ENCODE measurements around the gene CHGA.

DNA sequence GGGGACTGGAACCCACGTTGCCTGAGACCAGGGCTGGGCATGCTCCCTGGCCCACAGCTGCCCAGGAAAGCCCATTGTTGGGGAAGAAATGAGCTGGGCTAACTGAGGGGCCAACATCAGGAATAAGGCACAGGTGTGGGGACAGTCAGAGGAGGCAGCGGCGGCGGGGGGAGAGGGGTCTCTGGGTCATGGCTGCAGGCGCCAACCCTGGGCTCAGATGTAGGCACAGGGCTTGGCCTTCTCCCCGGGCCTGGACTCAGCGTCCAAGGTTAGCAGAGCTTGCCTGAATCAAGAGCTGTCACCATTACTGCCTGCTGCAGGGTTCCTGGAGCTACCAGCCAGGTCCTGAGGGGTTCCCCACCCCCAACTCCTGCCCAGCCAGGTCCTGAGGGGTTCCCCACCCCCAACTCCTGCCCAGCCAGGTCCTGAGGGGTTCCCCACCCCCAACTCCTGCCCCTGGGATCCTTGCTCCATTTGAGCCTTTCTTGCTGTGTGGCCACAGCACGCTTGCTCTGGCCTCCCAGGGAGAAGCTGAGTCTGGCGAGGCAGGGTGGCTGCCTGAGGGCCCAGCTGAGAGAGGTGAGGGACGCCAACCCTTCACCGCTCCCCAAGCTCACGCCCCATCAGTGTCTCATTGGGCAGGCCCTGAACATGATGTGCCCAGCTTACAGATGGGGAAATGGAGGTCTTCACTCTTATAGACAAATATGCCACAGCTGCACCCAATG, 6.2 kb downstream of the CHGA start:
- TF ChIP-seq EZH2phosphoT487 (IDR thresholded peaks at IDR 0.05; ENCODE audit: low read depth, severe bottlenecking, unreplicated experiment): no peak
- TF ChIP-seq, protein P1, sequence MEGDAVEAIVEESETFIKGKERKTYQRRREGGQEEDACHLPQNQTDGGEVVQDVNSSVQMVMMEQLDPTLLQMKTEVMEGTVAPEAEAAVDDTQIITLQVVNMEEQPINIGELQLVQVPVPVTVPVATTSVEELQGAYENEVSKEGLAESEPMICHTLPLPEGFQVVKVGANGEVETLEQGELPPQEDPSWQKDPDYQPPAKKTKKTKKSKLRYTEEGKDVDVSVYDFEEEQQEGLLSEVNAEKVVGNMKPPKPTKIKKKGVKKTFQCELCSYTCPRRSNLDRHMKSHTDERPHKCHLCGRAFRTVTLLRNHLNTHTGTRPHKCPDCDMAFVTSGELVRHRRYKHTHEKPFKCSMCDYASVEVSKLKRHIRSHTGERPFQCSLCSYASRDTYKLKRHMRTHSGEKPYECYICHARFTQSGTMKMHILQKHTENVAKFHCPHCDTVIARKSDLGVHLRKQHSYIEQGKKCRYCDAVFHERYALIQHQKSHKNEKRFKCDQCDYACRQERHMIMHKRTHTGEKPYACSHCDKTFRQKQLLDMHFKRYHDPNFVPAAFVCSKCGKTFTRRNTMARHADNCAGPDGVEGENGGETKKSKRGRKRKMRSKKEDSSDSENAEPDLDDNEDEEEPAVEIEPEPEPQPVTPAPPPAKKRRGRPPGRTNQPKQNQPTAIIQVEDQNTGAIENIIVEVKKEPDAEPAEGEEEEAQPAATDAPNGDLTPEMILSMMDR (IDR thresholded peaks at IDR 0.05; ENCODE audit: poor library complexity): no peak

All from hepatocyte (in vitro differentiated cells).